HG03342 (cell line): Measurements from ENCODE around the gene OLIG3.

Experiments
- ATAC-seq: cut with Tn5 transposase; IDR thresholded peaks from one replicate; pipeline ENCODE4 v1.9.1; 2021; ENCODE audit warnings: mild to moderate bottlenecking, moderate library complexity; ENCODE audit not compliant: unreplicated experiment

OLIG3 gene

DNA sequence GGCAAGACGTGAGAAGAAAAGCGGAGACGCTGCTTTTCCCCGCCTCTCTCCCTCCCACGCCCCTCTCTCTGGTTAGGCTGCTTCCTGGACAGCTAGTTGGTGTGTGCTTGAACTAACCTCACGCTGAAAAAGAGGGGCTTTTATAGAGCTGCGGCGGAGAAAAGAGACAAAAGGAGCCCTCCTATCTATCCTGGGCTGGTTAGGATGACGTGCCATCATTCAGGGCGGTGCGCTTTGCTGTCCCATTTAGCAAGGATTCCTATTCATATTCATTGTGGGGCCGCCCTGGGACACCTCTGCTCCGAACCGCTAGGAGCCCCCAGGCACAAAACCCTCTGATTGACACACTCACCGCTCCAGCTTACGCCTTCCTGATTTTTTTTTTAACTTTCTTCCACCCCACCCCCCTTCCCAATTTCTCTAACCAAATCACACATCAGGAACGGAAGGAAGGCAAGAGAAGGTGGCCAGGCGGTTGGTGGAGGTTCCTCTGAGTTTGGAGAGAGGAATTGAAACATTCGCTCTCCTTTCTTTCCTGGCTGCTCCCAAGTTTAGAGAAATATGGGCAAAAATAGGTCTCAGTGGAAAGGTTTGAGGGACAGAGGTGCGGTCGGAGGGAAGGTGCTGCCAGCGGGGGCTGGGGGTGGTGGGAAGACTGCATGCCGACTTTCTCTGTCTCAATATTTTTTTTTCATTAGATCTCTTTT is at the start of gene OLIG3:
Gene OLIG3, minus strand, starts transcription at position 114 of the 707 bp plus-strand sequence. CDS start 224 bp downstream, outside the sequence.
- ATAC-seq, result no peak

DNA sequence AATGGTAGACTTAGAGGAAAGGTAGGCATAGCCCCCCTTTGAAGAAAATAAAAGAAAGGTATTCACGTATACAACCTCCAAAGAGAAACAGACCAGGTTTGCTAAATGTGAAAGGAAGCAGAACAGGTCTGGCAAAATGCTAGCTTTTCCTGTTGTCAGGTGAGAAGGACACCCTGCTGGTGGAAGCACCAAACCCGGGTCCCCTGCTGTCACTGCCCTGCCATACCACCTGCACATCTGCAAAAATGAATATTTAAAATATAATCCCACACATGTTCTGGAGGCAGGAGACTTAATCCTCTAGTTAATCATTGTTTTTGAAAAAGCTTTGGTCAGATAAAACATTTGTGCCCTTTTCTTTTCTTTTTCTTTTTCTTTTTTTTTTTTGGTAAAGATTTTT is 48.9 kb upstream of the OLIG3 start:
- no peak for ATAC-seq

DNA sequence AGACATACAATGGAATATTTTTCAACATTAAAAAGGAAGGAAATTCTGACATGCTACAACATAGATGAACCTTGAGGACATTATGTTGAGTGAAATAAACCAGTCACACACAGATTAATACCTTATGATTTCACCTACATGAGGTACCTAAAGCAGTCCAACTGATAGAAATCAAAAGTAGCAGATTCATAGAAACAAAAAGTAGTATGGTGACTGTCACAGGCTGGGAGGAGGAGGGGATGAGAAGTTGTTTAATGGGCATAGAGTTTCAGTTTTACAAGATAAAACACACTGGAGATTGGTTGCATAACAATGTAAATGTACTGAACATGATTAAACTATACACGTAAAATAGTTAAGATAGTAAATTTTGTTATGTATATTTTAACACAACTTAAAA is 48.5 kb upstream of the OLIG3 start:
- no peak for ATAC-seq

DNA sequence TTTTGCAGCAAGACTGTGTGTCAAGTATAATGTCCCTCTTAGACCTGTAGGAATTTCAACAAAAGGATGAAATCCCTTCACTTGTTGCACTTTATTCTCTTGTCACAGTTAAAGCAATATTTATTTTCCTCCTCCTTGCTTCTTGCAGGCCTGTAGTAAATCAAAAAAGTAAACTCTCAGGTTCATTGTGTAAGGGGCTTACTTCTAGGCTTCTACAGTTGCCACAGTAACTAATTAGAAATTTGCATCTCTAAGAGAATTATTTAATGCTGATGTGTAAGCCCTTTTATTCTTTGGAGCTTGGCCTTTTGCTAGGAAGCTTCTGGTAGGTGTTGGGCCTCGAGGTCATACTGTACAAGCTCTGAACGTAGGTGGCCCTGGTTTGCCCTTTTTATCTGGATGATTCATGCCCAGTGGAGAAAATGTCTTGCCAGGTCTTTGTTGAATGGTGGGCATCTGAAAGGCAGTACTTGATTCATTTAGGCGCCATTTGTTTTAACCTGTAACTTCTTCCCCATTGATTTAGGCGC is 47.4 kb upstream of the OLIG3 start:
- no peak for ATAC-seq

DNA sequence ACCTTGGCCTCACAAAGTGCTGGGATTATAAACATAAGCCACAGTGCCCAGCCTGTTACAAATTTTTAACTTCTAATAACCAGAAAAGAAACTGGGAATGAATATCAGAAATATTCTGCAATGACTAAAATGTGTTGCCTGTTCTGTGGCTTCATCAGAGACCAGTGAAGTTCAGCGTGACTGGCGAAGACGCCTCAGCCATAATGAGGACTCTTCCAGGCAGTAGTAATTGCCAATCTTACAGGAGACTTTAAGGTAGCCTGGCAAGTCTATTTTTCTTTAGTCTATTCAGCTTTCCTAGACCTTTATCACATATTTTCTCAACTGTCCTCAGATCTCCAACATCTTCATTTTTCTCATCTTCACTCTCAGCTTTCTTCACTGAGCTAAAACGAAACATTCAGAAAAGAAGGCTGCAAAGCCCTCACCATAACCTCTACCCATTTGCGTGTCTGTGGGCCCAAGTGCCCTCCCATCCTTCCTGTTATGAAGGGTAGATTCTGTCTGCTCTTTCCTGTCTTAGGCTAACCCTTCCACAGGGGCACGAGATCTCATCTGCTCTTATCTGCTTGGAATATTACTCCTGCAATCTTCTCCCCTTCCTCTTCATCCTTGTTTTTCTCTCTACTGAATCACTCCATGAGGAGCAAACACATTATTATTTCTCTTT is 42.0 kb upstream of the OLIG3 start:
- no peak for ATAC-seq

- no peak for ATAC-seq
These were observed 37.3 kb upstream of the OLIG3 start for GRCh38 chr6:137531376-137532092.

- no peak for ATAC-seq
These were observed 36.2 kb upstream of the OLIG3 start for GRCh38 chr6:137530404-137530803.

- no peak for ATAC-seq
These were observed 28.6 kb upstream of the OLIG3 start for GRCh38 chr6:137522831-137523230.

GRCh38 chr6:137522198-137522798 is 28.1 kb upstream of the OLIG3 start:
- ATAC-seq, result no peak

DNA sequence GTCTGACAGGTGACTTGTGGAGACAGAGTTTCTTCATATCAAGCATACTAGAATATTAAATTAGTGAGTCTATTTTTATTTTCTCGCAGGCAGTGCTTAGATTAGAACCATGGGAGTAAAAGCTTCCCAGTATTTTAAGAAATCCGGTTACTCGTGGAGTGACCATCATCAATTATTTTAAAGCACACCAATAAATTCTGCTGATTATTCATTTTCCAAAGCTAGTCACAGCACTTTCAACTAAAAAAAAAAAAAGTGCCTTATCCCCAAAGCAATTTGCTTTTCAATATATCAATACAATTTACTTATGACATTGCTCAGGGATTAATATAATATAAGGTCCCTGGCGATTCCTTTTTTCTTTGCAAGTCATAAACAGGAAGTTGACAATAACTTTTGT is 26.3 kb upstream of the OLIG3 start:
- ATAC-seq, result no peak

- ATAC-seq, result no peak
These were observed 25.5 kb upstream of the OLIG3 start for GRCh38 chr6:137519629-137520176.

- no peak for ATAC-seq
These were observed 24.3 kb upstream of the OLIG3 start for GRCh38 chr6:137518386-137518983.

GRCh38 chr6:137514418-137514817 is 20.2 kb upstream of the OLIG3 start:
- ATAC-seq, result no peak

GRCh38 chr6:137512757-137513605 is 18.8 kb upstream of the OLIG3 start:
- no peak for ATAC-seq

DNA sequence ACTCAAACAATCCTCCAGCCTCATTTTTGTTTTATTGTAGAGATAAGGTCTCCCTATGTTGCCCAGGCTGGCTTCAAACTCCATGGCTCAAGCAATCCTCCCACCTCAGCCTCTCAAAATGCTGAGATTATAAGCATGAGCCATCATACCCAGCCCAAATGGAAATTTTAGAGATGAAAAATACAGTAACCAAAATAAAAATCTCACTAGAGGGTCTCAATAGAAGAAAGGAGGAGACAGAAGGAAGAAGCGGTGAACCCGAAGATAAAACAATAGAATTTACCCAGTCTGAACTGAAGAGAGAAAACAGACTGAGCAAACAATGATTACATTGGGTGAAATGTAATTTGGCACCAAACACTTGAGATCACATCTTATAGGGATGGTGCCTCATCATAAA is 16.7 kb upstream of the OLIG3 start:
- ATAC-seq, result no peak

DNA sequence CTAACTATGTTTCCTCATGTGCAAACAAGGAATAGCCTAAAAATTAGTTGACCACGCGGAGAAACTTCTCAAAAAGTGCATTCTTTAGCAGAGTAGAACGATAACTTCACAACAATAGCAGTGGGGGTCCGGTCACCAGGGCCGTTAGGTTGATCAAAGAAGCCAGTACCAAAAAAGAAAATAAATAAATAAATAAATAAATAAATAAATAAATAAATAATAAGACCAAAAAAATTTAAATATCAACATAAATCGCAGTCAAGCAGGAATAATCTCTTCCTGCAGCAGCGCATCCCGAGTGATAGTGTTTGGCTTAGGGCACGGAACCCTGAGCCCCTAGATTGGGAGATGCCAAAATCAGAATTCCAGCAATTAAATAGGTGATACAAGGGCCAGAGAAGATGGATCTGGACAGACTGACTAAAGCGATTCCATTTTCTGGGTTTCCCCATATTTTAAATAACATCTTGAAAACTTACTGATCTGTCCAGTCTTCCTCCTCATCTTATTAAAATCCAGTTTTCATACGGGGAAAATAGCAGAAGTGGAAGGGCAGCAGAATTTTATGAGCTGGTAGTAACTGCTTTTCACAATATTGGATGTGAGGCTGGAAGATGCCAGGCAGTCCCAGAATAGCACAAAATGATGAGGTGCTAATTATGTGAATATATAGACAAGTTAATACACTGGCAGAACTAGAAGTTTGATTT is 4.4 kb upstream of the OLIG3 start:
- no peak for ATAC-seq

GRCh38 chr6:137497721-137498463 is 3.7 kb upstream of the OLIG3 start:
- ATAC-seq, result no peak
